Measurements from ENCODE around the gene ZNF527. TPM values are rescaled to one million over a fixed set of nuclear protein-coding genes. Genes with fewer than 3 reads are reported as not detected.

ZNF527 gene
- total RNA-seq, 1 experiment from 2014 or later, result 2.0 TPM

DNA sequence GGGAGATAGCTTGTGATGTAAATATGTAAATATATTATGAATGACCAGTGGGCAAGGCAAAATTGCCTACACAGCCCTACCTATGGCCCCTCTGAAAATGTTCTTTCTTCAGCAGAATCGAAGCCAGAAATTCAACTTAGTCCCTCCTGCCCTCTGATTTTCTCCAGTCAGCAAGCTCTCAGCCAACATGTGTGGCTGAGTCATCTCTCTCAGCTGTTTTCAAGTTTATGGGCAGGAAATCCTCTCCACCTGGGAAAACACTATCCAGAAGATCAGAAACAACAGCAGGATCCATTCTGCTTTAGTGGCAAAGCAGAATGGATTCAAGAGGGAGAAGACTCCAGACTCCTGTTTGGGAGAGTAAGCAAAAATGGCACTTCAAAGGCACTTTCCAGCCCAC, 8.9 kb upstream of the ZNF527 start:
- ChIA-PET RAD21 (ENCODE audit: low non-redundant PET in 1 of 2, low total read pairs in 2 of 2, uncharacterized antibody in 2 of 2, unreplicated experiment in 2 of 2) (no interaction called here), CTCF (no interaction called here), POLR2A (no interaction called here)
- H3K9me2 ChIP-seq (ENCODE audit: insufficient read depth), result no peaks in the 10 kb centered on the region
- no peak overlapping the region for H3K9ac ChIP-seq (ENCODE audit: low read length)
- H3K9me3 ChIP-seq (ENCODE audit: control insufficient read depth in 1 of 2, insufficient read depth in 1 of 2, low read depth in 1 of 2, low read length in 2 of 2), result peaks cover 4 to 17% of the 10 kb centered on the region in 2 experiments; a peak in 3 of 4 replicates
- H4K20me1 ChIP-seq (ENCODE audit: insufficient read depth), result no peaks in the 10 kb centered on the region
- no peak overlapping the region for H2AFZ ChIP-seq (ENCODE audit: low read depth, low read length, poor library complexity, severe bottlenecking)
- intact Hi-C loops (cut with micrococcal nuclease), result no loop called here
- no peaks in the 10 kb centered on the region for H3K79me2 ChIP-seq (ENCODE audit: insufficient read depth, low read length)
- H3K27me3 ChIP-seq (ENCODE audit: insufficient read depth, low read length), result no peaks in the 10 kb centered on the region
- peaks cover 18 to 30% of the 10 kb centered on the region in 2 experiments for H3K36me3 ChIP-seq (ENCODE audit: control insufficient read depth in 1 of 2, insufficient read depth in 2 of 2, low read length in 2 of 2)
- H3K4me3 ChIP-seq (replicated peaks in 1 of 2; ENCODE audit: low read depth in 1 of 2, low read length in 2 of 2), result no peak overlapping the region
- H3K4me2 ChIP-seq (ENCODE audit: low read length), result no peak overlapping the region
- DNase-seq (ENCODE audit: low read depth, low spot score) (no peak), ATAC-seq (no peak)
- no peak overlapping the region for H3K27ac ChIP-seq (ENCODE audit: low read depth, low read length)
- no peaks in the 10 kb centered on the region for H3K4me1 ChIP-seq (ENCODE audit: control insufficient read depth in 1 of 2, insufficient read depth in 2 of 2, low read length in 2 of 2)
- no peak for TF ChIP-seq CBX3 (IDR thresholded peaks at IDR 0.05; ENCODE audit: low read depth)
- TF ChIP-seq ZBTB33 (IDR thresholded peaks at IDR 0.05; ENCODE audit: extremely low read depth, insufficient replicate concordance, low read length), result no peak
- TF ChIP-seq, protein P1, sequence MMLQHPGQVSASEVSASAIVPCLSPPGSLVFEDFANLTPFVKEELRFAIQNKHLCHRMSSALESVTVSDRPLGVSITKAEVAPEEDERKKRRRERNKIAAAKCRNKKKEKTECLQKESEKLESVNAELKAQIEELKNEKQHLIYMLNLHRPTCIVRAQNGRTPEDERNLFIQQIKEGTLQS (IDR thresholded peaks at IDR 0.05), result no peak
- TF ChIP-seq TCF7L2 (IDR thresholded peaks at IDR 0.05; ENCODE audit: borderline replicate concordance, extremely low read depth, insufficient read depth, insufficient read length), result no peak
- TF ChIP-seq SP1 (IDR thresholded peaks at IDR 0.05; ENCODE audit: low read depth), result no peak
- TF ChIP-seq RAD21 (IDR thresholded peaks at IDR 0.05; ENCODE audit: low read depth), result no peak
- no peak for TF ChIP-seq FOSL1 (IDR thresholded peaks at IDR 0.05; ENCODE audit: low read depth)
- TF ChIP-seq SIN3A (IDR thresholded peaks at IDR 0.05; ENCODE audit: low read depth), result no peak
- TF ChIP-seq, protein P2, sequence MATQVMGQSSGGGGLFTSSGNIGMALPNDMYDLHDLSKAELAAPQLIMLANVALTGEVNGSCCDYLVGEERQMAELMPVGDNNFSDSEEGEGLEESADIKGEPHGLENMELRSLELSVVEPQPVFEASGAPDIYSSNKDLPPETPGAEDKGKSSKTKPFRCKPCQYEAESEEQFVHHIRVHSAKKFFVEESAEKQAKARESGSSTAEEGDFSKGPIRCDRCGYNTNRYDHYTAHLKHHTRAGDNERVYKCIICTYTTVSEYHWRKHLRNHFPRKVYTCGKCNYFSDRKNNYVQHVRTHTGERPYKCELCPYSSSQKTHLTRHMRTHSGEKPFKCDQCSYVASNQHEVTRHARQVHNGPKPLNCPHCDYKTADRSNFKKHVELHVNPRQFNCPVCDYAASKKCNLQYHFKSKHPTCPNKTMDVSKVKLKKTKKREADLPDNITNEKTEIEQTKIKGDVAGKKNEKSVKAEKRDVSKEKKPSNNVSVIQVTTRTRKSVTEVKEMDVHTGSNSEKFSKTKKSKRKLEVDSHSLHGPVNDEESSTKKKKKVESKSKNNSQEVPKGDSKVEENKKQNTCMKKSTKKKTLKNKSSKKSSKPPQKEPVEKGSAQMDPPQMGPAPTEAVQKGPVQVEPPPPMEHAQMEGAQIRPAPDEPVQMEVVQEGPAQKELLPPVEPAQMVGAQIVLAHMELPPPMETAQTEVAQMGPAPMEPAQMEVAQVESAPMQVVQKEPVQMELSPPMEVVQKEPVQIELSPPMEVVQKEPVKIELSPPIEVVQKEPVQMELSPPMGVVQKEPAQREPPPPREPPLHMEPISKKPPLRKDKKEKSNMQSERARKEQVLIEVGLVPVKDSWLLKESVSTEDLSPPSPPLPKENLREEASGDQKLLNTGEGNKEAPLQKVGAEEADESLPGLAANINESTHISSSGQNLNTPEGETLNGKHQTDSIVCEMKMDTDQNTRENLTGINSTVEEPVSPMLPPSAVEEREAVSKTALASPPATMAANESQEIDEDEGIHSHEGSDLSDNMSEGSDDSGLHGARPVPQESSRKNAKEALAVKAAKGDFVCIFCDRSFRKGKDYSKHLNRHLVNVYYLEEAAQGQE (IDR thresholded peaks at IDR 0.05; ENCODE audit: low read depth), result no peak
- no peak for TF ChIP-seq SRF (IDR thresholded peaks at IDR 0.05; ENCODE audit: low read depth)
- TF ChIP-seq ZNF274 (IDR thresholded peaks at IDR 0.05; ENCODE audit: low read depth, low read length), result no peak
- TF ChIP-seq, protein P3, sequence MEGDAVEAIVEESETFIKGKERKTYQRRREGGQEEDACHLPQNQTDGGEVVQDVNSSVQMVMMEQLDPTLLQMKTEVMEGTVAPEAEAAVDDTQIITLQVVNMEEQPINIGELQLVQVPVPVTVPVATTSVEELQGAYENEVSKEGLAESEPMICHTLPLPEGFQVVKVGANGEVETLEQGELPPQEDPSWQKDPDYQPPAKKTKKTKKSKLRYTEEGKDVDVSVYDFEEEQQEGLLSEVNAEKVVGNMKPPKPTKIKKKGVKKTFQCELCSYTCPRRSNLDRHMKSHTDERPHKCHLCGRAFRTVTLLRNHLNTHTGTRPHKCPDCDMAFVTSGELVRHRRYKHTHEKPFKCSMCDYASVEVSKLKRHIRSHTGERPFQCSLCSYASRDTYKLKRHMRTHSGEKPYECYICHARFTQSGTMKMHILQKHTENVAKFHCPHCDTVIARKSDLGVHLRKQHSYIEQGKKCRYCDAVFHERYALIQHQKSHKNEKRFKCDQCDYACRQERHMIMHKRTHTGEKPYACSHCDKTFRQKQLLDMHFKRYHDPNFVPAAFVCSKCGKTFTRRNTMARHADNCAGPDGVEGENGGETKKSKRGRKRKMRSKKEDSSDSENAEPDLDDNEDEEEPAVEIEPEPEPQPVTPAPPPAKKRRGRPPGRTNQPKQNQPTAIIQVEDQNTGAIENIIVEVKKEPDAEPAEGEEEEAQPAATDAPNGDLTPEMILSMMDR (IDR thresholded peaks at IDR 0.05 in 2 of 3, conservative IDR thresholded peaks at IDR 0.05 in 1 of 3; ENCODE audit: borderline replicate concordance in 1 of 3, insufficient read depth in 1 of 3, low read depth in 2 of 3, low read length in 2 of 3), result no peak
- TF ChIP-seq POLR2A (IDR thresholded peaks at IDR 0.05; ENCODE audit: borderline replicate concordance, extremely low read depth, insufficient read depth, insufficient read length), result no peak
- TF ChIP-seq EZH2phosphoT487 (IDR thresholded peaks at IDR 0.05; ENCODE audit: borderline replicate concordance), result no peak
- no peak for TF ChIP-seq CEBPB (IDR thresholded peaks at IDR 0.05; ENCODE audit: low read depth)
- no peak for TF ChIP-seq POLR2AphosphoS5 (IDR thresholded peaks at IDR 0.05; ENCODE audit: low read depth, low read length)
- TF ChIP-seq ZFX (IDR thresholded peaks at IDR 0.05), result no peak
- no TSS peak for BruUV-seq (replicated peaks)
